COLO668 (cell line): ENCODE data around the gene ABCG1.

Source experiments
- DNase-seq: peaks from one replicate; lab custom pipeline; 2025; ENCODE audit not compliant: unreplicated experiment; lab: John Stamatoyannopoulos, UW

The ABCG1 gene

GRCh38 chr21:42231756-42232155 lies 12.8 kb downstream of the ABCG1 start:
- DNase-seq = no peak

- peak; percentile 53 for DNase-seq
These were observed 13.4 kb downstream of the ABCG1 start for GRCh38 chr21:42232176-42232825.

GRCh38 chr21:42233067-42233961 lies 14.4 kb downstream of the ABCG1 start:
- peak; percentile 69 for DNase-seq

- DNase-seq = peak; percentile 34
These were observed 15.1 kb downstream of the ABCG1 start for GRCh38 chr21:42234041-42234440.

- peak; percentile 95 for DNase-seq
These were observed 15.7 kb downstream of the ABCG1 start for GRCh38 chr21:42234464-42235241.

- DNase-seq = no peak
These were observed 16.7 kb downstream of the ABCG1 start for GRCh38 chr21:42235593-42235992.

GRCh38 chr21:42236014-42236413 lies 17.1 kb downstream of the ABCG1 start:
- no peak for DNase-seq

- DNase-seq = no peak
These were observed 17.8 kb downstream of the ABCG1 start for GRCh38 chr21:42236693-42237092.

- no peak for DNase-seq
These were observed 18.2 kb downstream of the ABCG1 start for GRCh38 chr21:42237161-42237560.

GRCh38 chr21:42237577-42237976 lies 18.6 kb downstream of the ABCG1 start:
- DNase-seq = no peak

GRCh38 chr21:42238185-42238934 lies 19.4 kb downstream of the ABCG1 start:
- DNase-seq = no peak

- DNase-seq = no peak
These were observed 20.6 kb downstream of the ABCG1 start for GRCh38 chr21:42239556-42239955.

- peak; percentile 20 for DNase-seq
These were observed 21.0 kb downstream of the ABCG1 start for GRCh38 chr21:42239973-42240372.

- no peak for DNase-seq
These were observed 23.7 kb downstream of the ABCG1 start for GRCh38 chr21:42242611-42243010.

- no peak for DNase-seq
These were observed 24.1 kb downstream of the ABCG1 start for GRCh38 chr21:42243026-42243425.

GRCh38 chr21:42245331-42246193 lies 26.6 kb downstream of the ABCG1 start:
- DNase-seq = peak; percentile 48

GRCh38 chr21:42247716-42248115 lies 28.8 kb downstream of the ABCG1 start:
- DNase-seq = no peak

GRCh38 chr21:42248241-42248640 lies 29.3 kb downstream of the ABCG1 start:
- DNase-seq = no peak

- DNase-seq = no peak
These were observed 30.1 kb downstream of the ABCG1 start for GRCh38 chr21:42248783-42249597.
